ENCODE data around the gene ERVFRD-1. TPM values are rescaled to one million over a fixed set of nuclear protein-coding genes. Genes with fewer than 3 reads are reported as not detected.
A peak's percentile ranks its signal among the peaks of the same experiment; 100 is the strongest.

The ERVFRD-1 gene
- total and polyA plus RNA-seq, 2 donors (not counting 3 experiments of a cell fraction or from before 2014, with no cell fraction given), result not detected

DNA sequence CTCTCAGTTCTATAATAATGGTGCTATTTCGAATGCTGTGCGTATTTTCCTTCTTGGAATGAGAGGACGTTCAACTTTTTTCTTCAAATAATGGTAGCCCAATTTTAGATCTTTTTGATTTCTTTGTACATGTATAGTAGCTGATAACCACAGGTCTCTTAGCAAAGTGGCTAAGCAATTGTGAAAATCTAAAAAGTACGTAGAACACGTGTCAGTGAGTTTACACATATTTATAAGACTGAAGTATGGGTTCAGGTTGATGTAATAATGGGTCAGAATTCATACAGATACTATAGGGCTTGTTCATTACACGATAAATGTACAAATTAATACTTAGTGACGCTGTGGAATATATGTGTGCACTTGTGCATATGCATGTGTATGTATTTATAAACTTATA is 16.6 kb downstream of the ERVFRD-1 start:
- dilution Hi-C loops (cut with MboI; ENCODE audit: extremely low pct_ligation_motif_present, low sequenced_read_pairs), result no loop called here
- no peak overlapping the region for H2AFZ ChIP-seq (ENCODE audit: low read depth, low read length)

More for the DNA sequence above, 16.6 kb downstream of the ERVFRD-1 start:
- peaks cover 18% of the 10 kb centered on the region for H3K4me1 ChIP-seq (ENCODE audit: control insufficient read depth, extremely low read depth, insufficient read depth, low read length)
- H3K27ac ChIP-seq (ENCODE audit: insufficient read depth, low read depth, low read length), result peak overlapping the region; percentile 87
- H3K9ac ChIP-seq (replicated peaks; ENCODE audit: extremely low read depth, insufficient read depth, low read length), result peak overlapping the region; percentile 82
- ChIA-PET POLR2A (no interaction called here), CTCF (interaction anchor here (1.2 to 1.7 kb wide), 4 partner anchors 29 to 401 kb away, joined by 3 to 4 read pairs (median 4); no protein-coding TSS in a partner anchor)
- no peaks in the 10 kb centered on the region for H3K27me3 ChIP-seq (ENCODE audit: control insufficient read depth in 2 of 2, insufficient read depth in 2 of 2, low read length in 2 of 2)
- no TSS peak for BruUV-seq (replicated peaks)
- peaks cover 55% of the 10 kb centered on the region for H3K79me2 ChIP-seq (ENCODE audit: control insufficient read depth, insufficient read depth, low read length)
- no peaks in the 10 kb centered on the region for H3K9me1 ChIP-seq (replicated peaks; ENCODE audit: control insufficient read depth, extremely low read depth, insufficient read depth, low read length)
- H3K36me3 ChIP-seq (ENCODE audit: control insufficient read depth in 2 of 2, extremely low read depth in 1 of 2, insufficient read depth in 2 of 2, low read length in 2 of 2), result no peaks in the 10 kb centered on the region
- H3K9me3 ChIP-seq (replicated peaks; ENCODE audit: control insufficient read depth, insufficient read depth, low read length), result no peaks in the 10 kb centered on the region
- FAIRE-seq, result no peak
- TF ChIP-seq JUN (IDR thresholded peaks at IDR 0.05; ENCODE audit: borderline replicate concordance, insufficient read depth, insufficient read length, low read depth) (no peak), POLR2A (IDR thresholded peaks at IDR 0.05; ENCODE audit: low read depth, low read length) (no peak), GATA2 (IDR thresholded peaks at IDR 0.05; ENCODE audit: insufficient read depth, insufficient read length, low read depth, low read length) (no peak), EZH2 (IDR thresholded peaks at IDR 0.05; ENCODE audit: borderline replicate concordance, low read depth, low read length, severe bottlenecking) (no peak), POLR2AphosphoS5 (IDR thresholded peaks at IDR 0.05; ENCODE audit: insufficient read depth, low read depth, low read length) (no peak), FOS (IDR thresholded peaks at IDR 0.05; ENCODE audit: borderline replicate concordance, insufficient read depth, low read length) (no peak), MYC (IDR thresholded peaks at IDR 0.05; ENCODE audit: low read depth, low read length) (no peak)
- TF ChIP-seq, protein P1, sequence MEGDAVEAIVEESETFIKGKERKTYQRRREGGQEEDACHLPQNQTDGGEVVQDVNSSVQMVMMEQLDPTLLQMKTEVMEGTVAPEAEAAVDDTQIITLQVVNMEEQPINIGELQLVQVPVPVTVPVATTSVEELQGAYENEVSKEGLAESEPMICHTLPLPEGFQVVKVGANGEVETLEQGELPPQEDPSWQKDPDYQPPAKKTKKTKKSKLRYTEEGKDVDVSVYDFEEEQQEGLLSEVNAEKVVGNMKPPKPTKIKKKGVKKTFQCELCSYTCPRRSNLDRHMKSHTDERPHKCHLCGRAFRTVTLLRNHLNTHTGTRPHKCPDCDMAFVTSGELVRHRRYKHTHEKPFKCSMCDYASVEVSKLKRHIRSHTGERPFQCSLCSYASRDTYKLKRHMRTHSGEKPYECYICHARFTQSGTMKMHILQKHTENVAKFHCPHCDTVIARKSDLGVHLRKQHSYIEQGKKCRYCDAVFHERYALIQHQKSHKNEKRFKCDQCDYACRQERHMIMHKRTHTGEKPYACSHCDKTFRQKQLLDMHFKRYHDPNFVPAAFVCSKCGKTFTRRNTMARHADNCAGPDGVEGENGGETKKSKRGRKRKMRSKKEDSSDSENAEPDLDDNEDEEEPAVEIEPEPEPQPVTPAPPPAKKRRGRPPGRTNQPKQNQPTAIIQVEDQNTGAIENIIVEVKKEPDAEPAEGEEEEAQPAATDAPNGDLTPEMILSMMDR (IDR thresholded peaks at IDR 0.05; ENCODE audit: extremely low read depth in 1 of 2, insufficient read depth in 1 of 2, low read depth in 1 of 2, low read length in 2 of 2), result no peak
- TF ChIP-seq, protein P2, sequence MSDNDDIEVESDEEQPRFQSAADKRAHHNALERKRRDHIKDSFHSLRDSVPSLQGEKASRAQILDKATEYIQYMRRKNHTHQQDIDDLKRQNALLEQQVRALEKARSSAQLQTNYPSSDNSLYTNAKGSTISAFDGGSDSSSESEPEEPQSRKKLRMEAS (IDR thresholded peaks at IDR 0.05; ENCODE audit: insufficient read depth, insufficient read length), result no peak
- DNase-seq (ENCODE audit: low read depth, low spot score), result no peak
- no peaks in the 10 kb centered on the region for H4K20me1 ChIP-seq (replicated peaks; ENCODE audit: control insufficient read depth, extremely low read depth, insufficient read depth, low read length)
- peak overlapping the region; percentile 54 to 98 (median 86) for H3K4me3 ChIP-seq (replicated peaks in 1 of 3; ENCODE audit: insufficient read depth in 1 of 3, low read depth in 1 of 3, low read length in 3 of 3)
- peak overlapping the region; percentile 93 for H3K4me2 ChIP-seq (ENCODE audit: insufficient read depth, low read length)
- intact Hi-C loops (cut with micrococcal nuclease), result loop anchor here (2.0 to 10.0 kb wide), 7 partner anchors 36 to 1477 kb away; partner anchors contain the start of genes NEDD9 and TMEM14C
